Neural progenitor cell (in vitro differentiated cells): ENCODE measurements around the gene CCDC102B.

Experiments
- EZH2 ChIP-seq: fragments of 200-600 bp; sonication (generic); IDR thresholded peaks from 2 replicates; pipeline ENCODE4 v1.6.1; 2017; ENCODE audit warnings: antibody characterized with exemption, mild to moderate bottlenecking, moderate library complexity
- TF ChIP-seq, protein P1 (sequence below): fragments of 200-600 bp; sonication (generic); IDR thresholded peaks from 2 replicates; pipeline ENCODE4 v1.5.1; 2017; ENCODE audit warnings: antibody characterized with exemption, mild to moderate bottlenecking

DNA sequence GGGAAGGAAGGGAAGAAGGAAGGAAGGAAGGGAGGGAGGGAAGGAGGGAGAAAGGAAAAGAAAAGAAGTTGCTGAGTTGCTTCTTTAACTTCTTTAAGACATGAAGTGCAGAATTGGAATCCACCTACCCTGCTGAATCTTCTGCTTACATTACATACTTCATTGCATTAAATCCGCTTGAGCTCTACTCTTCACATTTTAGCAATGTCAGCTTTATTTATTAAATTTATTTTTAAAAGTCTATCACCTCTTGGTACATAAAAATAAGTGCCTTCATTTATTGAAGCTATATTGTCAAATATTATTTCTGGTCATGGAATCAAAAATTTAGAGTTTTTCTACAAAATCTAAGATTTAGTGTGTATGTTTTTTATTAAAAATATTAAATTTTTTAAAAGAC is 284.6 kb downstream of the CCDC102B start:
- TF ChIP-seq, protein P1, sequence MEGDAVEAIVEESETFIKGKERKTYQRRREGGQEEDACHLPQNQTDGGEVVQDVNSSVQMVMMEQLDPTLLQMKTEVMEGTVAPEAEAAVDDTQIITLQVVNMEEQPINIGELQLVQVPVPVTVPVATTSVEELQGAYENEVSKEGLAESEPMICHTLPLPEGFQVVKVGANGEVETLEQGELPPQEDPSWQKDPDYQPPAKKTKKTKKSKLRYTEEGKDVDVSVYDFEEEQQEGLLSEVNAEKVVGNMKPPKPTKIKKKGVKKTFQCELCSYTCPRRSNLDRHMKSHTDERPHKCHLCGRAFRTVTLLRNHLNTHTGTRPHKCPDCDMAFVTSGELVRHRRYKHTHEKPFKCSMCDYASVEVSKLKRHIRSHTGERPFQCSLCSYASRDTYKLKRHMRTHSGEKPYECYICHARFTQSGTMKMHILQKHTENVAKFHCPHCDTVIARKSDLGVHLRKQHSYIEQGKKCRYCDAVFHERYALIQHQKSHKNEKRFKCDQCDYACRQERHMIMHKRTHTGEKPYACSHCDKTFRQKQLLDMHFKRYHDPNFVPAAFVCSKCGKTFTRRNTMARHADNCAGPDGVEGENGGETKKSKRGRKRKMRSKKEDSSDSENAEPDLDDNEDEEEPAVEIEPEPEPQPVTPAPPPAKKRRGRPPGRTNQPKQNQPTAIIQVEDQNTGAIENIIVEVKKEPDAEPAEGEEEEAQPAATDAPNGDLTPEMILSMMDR = no peak
- TF ChIP-seq EZH2 = no peak
